OCI-LY7 (cell line): ENCODE measurements around the gene TCTN1. TPM values are rescaled to one million over a fixed set of nuclear protein-coding genes. Genes with fewer than 3 reads are reported as not detected.

Source experiments
- BruUV-seq: library from RNA; stranded (reverse); fragments of 400-500 nt; replicated peaks from 2 replicates; lab custom pipeline; 2021; lab: Mats Ljungman, UMichigan
- CTCF ChIA-PET: fragments of 300-600 bp; sonication (Branson Sonifier 250); formaldehyde crosslinking; loops from one replicate; lab custom pipeline; 2022; ENCODE audit warnings: antibody characterized with exemption; ENCODE audit not compliant: unreplicated experiment; lab: Charles Lee
- POLR2A ChIA-PET: fragments of 300-600 bp; sonication (Branson Sonifier 250); formaldehyde crosslinking; loops from one replicate; lab custom pipeline; 2022; ENCODE audit warnings: antibody characterized with exemption; lab: Charles Lee
- DNase-seq: peaks from one replicate; pipeline ENCODE4 v3.0.0-alpha.2; 2015; ENCODE audit warnings: low spot score
- H2AFZ ChIP-seq: fragments of 200-600 bp; sonication (generic), shearing (Covaris generic); 2 replicates; pipeline ENCODE4 v1.6.1; 2014; ENCODE audit warnings: mild to moderate bottlenecking, antibody characterized with exemption, low read length, moderate library complexity
- H3K27ac ChIP-seq: fragments of 200-600 bp; sonication (generic); 2 replicates; pipeline ENCODE4 v1.5.1; 2014; ENCODE audit warnings: mixed run types, low read depth, mild to moderate bottlenecking, moderate library complexity, low read length, inconsistent platforms; ENCODE audit not compliant: poor library complexity, severe bottlenecking
- H3K36me3 ChIP-seq: fragments of 200-600 bp; sonication (generic); 2 replicates; pipeline ENCODE4 v1.6.1; 2014; ENCODE audit warnings: mild to moderate bottlenecking, antibody characterized with exemption, low read length, moderate library complexity, mixed read lengths; ENCODE audit not compliant: insufficient read depth
- H3K4me1 ChIP-seq: fragments of 200-600 bp; sonication (generic); 2 replicates; pipeline ENCODE4 v1.5.1; 2014; ENCODE audit warnings: mild to moderate bottlenecking, low read length; ENCODE audit not compliant: insufficient read depth, poor library complexity, severe bottlenecking
- H3K4me2 ChIP-seq: fragments of 200-600 bp; sonication (generic); 2 replicates; pipeline ENCODE4 v1.6.1; 2014; ENCODE audit warnings: mild to moderate bottlenecking, low read length
- H3K4me3 ChIP-seq: fragments of 200-600 bp; sonication (generic); 2 replicates; pipeline ENCODE4 v1.5.1; 2014; ENCODE audit warnings: mild to moderate bottlenecking, low read depth, low read length; ENCODE audit not compliant: poor library complexity, severe bottlenecking
- H3K79me2 ChIP-seq: fragments of 200-600 bp; sonication (generic); 2 replicates; pipeline ENCODE4 v1.6.1; 2016; ENCODE audit warnings: low read depth, mild to moderate bottlenecking, low read length, moderate library complexity, mixed read lengths; ENCODE audit not compliant: insufficient read depth
- H3K9me2 ChIP-seq: fragments of 200-600 bp; sonication (generic); 2 replicates; pipeline ENCODE4 v1.6.1; 2016; ENCODE audit warnings: mild to moderate bottlenecking, low read length, mixed read lengths; ENCODE audit not compliant: insufficient read depth
- H3K9me3 ChIP-seq: fragments of 200-600 bp; sonication (generic); 2 replicates; pipeline ENCODE4 v1.6.1; 2014; ENCODE audit warnings: mild to moderate bottlenecking, mixed run types, low read length, mixed read lengths
- H4K20me1 ChIP-seq: fragments of 200-600 bp; sonication (generic); 2 replicates; pipeline ENCODE4 v1.6.1; 2014; ENCODE audit warnings: mild to moderate bottlenecking, antibody characterized with exemption, low read length, moderate library complexity, mixed read lengths; ENCODE audit not compliant: insufficient read depth
- CTCF ChIP-seq: fragments of 200-600 bp; sonication (generic); conservative IDR thresholded peaks from 2 replicates; pipeline ENCODE4 v1.5.1; 2014; ENCODE audit warnings: mild to moderate bottlenecking, antibody characterized with exemption, low read length, moderate library complexity, mixed read lengths
- EZH2phosphoT487 ChIP-seq: fragments of 200-600 bp; sonication (generic); IDR thresholded peaks from 2 replicates; pipeline ENCODE4 v1.6.1; 2018; ENCODE audit warnings: low read depth, borderline replicate concordance, mild to moderate bottlenecking, mixed run types, antibody characterized with exemption, low read length, moderate library complexity, mixed read lengths
- intact Hi-C: fragments of 100-400 bp; cut with micrococcal nuclease; formaldehyde crosslinking; loops from one replicate; pipeline ENCODE4 v1.10.0; 2022; ENCODE audit not compliant: unreplicated experiment
- total RNA-seq, 2 experiments: library from RNA; depleted of rRNA in 1 of 2; stranded (reverse); fragments of >200 nt in 1 of 2; shearing (Covaris generic) in 1 of 2; gene quantifications; 2 replicates each; pipeline ENCODE4 v1.2.3, GENCODE V29; 2014 to 2022

Gene TCTN1
- total RNA-seq, 2 experiments from 2014 or later = 8.7 to 19.9 TPM

GRCh38 chr12:110690127-110690430, 76.2 kb downstream of the TCTN1 start:
- BruUV-seq = no TSS peak
- Histone ChIP-seq H2AFZ (peak overlapping the region; percentile 72; the same call in 1 of the 2 replicates), H3K27ac (peak overlapping the region; percentile 8), H3K4me2 (peak overlapping the region; percentile 64; the same call in 1 of the 2 replicates), H3K4me3 (no peak overlapping the region), H3K79me2 (no peaks in the 10 kb centered on the region), H3K36me3 (no peaks in the 10 kb centered on the region), H3K9me3 (no peaks in the 10 kb centered on the region), H4K20me1 (no peaks in the 10 kb centered on the region), H3K4me1 (peaks cover 71% of the 10 kb centered on the region), H3K9me2 (no peaks in the 10 kb centered on the region)
- DNase-seq = no peak
- ChIA-PET POLR2A (interaction anchor here (0.6 to 1.3 kb wide), 4 partner anchors 11 to 63 kb away, joined by 3 to 5 read pairs (median 4); no protein-coding TSS in a partner anchor), CTCF (no interaction called here)
- intact Hi-C loops = no loop called here
- TF ChIP-seq CTCF (no peak), EZH2phosphoT487 (no peak)

DNA sequence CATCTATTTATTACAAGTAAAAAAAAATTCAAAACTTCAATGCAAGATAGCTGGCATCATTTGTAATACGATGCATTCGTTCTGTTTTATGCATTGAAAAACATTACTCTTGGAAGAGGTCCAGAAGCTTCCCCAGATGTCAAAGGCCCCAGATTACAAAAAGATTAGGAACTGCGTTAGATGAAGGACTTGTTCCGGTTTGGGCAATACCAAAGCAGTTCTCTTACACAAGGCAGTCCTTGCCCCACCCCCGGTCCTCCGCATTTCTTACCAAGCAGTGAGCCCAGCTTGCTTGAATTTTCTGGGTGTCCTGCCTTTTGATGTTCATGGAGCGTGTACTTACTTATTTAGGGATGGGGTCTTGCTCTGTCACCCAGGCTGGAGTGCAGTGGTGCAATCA, 79.8 kb downstream of the TCTN1 start:
- H2AFZ ChIP-seq = no peak overlapping the region
- CTCF ChIA-PET = no interaction called here
- no peak overlapping the region for H3K4me3 ChIP-seq
- POLR2A ChIA-PET = interaction anchor here (0.6 to 1.2 kb wide), 6 partner anchors 16 to 381 kb away, joined by 3 to 4 read pairs (median 3); partner anchors contain the start of gene TCTN1
- no peaks in the 10 kb centered on the region for H3K9me3 ChIP-seq
- peaks cover 62% of the 10 kb centered on the region for H3K4me1 ChIP-seq
- BruUV-seq = no TSS peak
- no peaks in the 10 kb centered on the region for H4K20me1 ChIP-seq
- H3K4me2 ChIP-seq = no peak overlapping the region
- no peaks in the 10 kb centered on the region for H3K36me3 ChIP-seq
- TF ChIP-seq CTCF (no peak), EZH2phosphoT487 (no peak)
- DNase-seq = no peak
- H3K27ac ChIP-seq = no peak overlapping the region
- intact Hi-C loops = no loop called here
- H3K79me2 ChIP-seq = no peaks in the 10 kb centered on the region
- H3K9me2 ChIP-seq = no peaks in the 10 kb centered on the region

DNA sequence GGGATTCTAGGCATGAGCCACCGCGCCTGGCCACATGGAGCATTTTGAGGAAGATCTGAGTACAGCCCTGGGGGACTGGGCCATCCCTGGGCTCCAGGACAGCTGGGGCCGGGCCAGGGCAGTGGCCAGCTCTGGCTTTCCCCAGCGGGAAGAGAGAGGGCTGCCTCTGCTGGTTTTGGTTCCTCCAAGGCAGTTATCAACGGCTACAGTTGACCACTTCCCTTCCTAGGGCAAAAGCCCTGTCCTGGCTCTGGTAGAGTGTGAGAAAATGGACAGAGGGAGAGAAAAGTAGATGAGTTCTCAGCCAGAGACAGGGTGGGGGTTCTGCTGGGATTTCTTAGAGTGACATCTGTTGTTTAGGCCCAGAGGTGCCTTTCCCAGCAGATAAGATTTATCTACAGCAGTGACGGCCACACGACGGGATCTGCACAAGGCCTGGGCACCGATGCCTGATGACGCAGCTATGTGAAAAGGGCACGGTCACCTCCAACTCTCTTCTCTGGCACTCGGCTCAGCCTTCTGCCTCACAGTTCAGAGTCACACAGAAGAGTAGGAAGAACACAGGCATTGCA, 80.5 kb downstream of the TCTN1 start:
- BruUV-seq = no TSS peak
- Histone ChIP-seq H3K36me3 (no peaks in the 10 kb centered on the region), H4K20me1 (no peaks in the 10 kb centered on the region), H3K9me2 (no peaks in the 10 kb centered on the region), H3K9me3 (no peaks in the 10 kb centered on the region), H3K4me1 (peaks cover 56% of the 10 kb centered on the region), H2AFZ (no peak overlapping the region), H3K79me2 (no peaks in the 10 kb centered on the region), H3K27ac (no peak overlapping the region), H3K4me3 (no peak overlapping the region), H3K4me2 (no peak overlapping the region)
- no peak for TF ChIP-seq EZH2phosphoT487
- TF ChIP-seq CTCF = no peak
- POLR2A ChIA-PET = interaction anchor here (0.6 to 1.1 kb wide), 3 partner anchors 81 to 149 kb away, joined by 3 to 4 read pairs (median 3); partner anchors contain the start of gene TCTN1
- DNase-seq = no peak
- CTCF ChIA-PET = no interaction called here
- intact Hi-C loops = no loop called here
